ENCODE results near the gene SRSF12.
"Not testable (repeated sequence)": the region's sequence is repeated elsewhere in the genome, so short reads cannot be mapped to it uniquely, and the experiment has no call there.

DNA sequence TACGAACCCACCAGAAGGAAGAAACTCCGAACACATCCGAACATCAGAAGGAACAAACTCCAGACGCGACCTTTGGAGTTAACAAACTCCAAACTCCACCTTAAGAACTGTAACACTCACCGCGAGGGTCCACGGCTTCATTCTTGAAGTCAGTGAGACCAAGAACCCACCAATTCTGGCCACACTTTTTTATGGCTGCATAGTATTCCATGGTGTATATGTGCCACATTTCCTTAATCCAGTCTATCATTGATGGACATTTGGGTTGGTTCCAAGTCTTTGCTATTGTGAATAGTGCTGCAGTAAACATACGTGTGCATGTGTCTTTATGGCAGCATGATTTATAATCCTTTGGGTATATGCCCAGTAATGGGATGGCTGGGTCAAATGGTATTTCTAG lies 51.8 kb downstream of the SRSF12 start:
- TF ChIP-seq POLR2AphosphoS5 (IDR thresholded peaks at IDR 0.05), result not testable (repeated sequence)
- TF ChIP-seq, protein P1, sequence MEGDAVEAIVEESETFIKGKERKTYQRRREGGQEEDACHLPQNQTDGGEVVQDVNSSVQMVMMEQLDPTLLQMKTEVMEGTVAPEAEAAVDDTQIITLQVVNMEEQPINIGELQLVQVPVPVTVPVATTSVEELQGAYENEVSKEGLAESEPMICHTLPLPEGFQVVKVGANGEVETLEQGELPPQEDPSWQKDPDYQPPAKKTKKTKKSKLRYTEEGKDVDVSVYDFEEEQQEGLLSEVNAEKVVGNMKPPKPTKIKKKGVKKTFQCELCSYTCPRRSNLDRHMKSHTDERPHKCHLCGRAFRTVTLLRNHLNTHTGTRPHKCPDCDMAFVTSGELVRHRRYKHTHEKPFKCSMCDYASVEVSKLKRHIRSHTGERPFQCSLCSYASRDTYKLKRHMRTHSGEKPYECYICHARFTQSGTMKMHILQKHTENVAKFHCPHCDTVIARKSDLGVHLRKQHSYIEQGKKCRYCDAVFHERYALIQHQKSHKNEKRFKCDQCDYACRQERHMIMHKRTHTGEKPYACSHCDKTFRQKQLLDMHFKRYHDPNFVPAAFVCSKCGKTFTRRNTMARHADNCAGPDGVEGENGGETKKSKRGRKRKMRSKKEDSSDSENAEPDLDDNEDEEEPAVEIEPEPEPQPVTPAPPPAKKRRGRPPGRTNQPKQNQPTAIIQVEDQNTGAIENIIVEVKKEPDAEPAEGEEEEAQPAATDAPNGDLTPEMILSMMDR (IDR thresholded peaks at IDR 0.05), result not testable (repeated sequence)
